HG02884 (cell line): ENCODE measurements around the gene GPC5.
"Not testable (repeated sequence)": the region's sequence is repeated elsewhere in the genome, so short reads cannot be mapped to it uniquely, and the experiment has no call there.

ENCODE experiments used
- ATAC-seq: cut with Tn5 transposase; IDR thresholded peaks from one replicate; pipeline ENCODE4 v1.9.1; 2021; ENCODE audit warnings: mild to moderate bottlenecking, moderate library complexity; ENCODE audit not compliant: unreplicated experiment

The GPC5 gene

GRCh38 chr13:92224825-92225224 is 826.4 kb downstream of the GPC5 start:
- ATAC-seq = no peak

- ATAC-seq = no peak
Measured at GRCh38 chr13:92225861-92226260, 827.4 kb downstream of the GPC5 start.

DNA sequence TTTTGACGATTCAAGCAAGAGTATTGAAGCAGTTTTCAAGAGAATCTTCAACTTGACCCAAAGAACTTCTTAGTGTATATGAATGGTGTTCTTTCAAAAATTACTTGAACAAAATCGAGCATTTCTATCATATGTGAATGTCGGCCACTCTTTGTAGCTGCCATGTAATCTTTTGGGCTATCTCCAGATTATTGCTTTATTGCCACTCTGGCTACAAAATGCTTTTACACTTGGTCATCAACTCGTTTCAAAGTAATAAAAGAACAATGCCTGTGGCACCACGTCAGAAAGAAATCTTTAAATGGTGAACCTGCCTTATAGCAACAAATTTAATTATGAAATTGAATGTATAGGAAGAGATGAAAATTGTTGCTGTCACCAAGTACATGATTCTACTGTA is 834.5 kb downstream of the GPC5 start:
- no peak for ATAC-seq

DNA sequence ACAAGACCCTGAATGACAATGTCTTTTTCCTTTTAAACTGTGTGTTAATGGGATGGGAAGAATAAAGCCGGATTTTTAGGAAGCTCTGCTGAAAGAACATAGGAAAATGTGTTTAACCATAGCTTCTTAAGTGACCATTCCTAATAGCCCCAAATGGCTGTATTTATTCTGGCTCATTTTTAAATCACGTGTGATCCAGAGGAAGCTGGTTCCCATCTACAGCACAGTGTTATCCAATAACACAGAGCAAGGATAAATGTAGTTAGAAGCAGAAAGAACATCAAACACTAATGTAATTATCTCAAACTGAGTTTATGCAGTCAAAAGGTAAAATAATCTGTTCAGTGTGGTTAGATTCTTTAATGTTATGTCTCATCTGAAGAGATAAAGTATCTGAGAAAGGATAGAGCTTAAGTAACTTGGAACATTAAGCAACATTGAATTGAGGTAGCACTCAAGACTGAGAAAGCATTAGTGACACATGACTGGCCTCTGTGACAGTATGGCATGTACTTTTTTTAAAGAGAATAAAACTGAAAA is 853.3 kb downstream of the GPC5 start:
- ATAC-seq = no peak

GRCh38 chr13:92255526-92255925 is 857.1 kb downstream of the GPC5 start:
- no peak for ATAC-seq

- no peak for ATAC-seq
Measured at GRCh38 chr13:92256211-92256610, 857.8 kb downstream of the GPC5 start.

DNA sequence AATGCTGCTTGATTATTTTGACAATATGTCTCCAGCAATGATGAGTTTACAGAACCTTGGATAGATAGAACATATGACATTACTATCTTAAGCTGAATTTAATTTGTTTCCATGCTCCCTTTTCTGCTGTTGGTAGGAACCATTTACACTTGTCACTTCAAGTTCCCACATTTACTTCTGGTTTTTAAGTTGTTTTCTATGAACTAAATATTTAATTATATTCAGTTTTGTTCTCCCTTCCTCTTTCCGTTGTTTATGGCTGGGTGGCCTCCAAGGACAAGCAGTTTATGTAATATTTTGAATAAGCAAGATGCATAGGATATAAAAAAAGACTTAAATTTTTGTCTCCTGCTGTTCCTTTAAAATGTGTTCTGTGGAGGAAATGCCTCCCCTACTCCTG is 860.6 kb downstream of the GPC5 start:
- ATAC-seq = no peak

GRCh38 chr13:92259523-92259922 is 861.1 kb downstream of the GPC5 start:
- ATAC-seq = no peak

DNA sequence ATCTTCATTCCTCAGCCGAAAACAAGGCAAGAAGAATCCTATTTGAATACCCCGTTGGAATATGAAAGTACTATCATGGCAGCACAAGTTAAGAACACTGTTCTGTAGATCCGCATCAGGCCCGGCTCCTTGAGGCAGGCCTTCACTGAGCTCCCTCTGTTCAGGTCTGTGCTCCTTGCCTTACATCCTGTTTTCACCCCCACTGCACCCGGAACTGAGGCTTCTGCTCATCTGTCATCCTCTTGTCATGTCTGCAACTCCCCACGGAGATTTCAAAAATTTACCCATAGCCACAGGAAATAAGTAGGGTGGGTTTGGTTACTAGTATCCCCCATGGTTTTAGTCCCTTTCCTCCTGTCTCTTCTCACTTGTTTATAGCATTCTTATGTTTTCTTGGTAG is 861.9 kb downstream of the GPC5 start:
- no peak for ATAC-seq

- ATAC-seq = no peak
Measured at GRCh38 chr13:92262100-92262788, 863.8 kb downstream of the GPC5 start.

GRCh38 chr13:92265408-92265807 is 867.0 kb downstream of the GPC5 start:
- ATAC-seq = no peak

- no peak for ATAC-seq
Measured at GRCh38 chr13:92270990-92271389, 872.6 kb downstream of the GPC5 start.

- ATAC-seq = no peak
Measured at GRCh38 chr13:92272177-92272576, 873.8 kb downstream of the GPC5 start.

DNA sequence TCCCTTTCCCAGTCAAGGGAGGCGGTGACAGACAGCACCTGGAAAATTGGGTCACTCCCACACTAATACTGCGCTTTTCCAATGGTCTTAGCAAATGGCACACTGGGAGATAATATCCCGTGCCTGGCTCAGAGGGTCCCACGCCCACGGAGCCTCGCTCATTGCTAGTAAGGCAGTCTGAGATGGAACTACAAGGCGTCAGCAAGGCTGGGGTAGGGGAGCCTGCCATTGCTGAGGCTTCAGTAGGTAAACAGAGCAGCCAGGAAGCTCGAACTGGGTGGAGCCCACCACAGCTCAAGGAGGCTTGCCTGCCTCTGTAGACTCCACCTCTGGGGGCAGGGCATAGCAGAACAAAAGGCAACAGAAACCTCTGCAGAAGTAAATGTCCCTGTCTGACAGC is 882.6 kb downstream of the GPC5 start:
- not testable (repeated sequence) for ATAC-seq

- not testable (repeated sequence) for ATAC-seq
Measured at GRCh38 chr13:92290718-92291307, 892.4 kb downstream of the GPC5 start.

DNA sequence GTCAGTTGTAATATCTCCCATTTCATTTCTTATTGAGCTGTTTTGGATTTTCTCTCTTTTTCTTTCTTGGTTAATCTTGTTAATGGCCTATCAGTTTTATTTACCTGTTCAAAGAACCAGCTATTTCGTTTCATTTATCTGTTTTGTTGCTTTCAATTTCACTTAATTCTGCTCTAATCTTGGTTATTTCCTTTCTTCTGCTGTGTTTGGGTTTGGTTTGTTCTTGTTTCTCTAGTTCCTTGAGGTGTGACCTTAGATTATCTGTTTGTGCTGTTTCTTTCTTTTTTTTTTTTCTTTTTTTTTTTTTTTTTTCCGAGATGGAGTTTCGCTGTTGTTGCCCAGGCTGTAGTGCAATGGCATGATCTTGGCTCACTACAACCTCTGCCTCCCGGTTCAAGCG is 896.1 kb downstream of the GPC5 start:
- ATAC-seq = not testable (repeated sequence)

- ATAC-seq = not testable (repeated sequence)
Measured at GRCh38 chr13:92296154-92296671, 897.8 kb downstream of the GPC5 start.

DNA sequence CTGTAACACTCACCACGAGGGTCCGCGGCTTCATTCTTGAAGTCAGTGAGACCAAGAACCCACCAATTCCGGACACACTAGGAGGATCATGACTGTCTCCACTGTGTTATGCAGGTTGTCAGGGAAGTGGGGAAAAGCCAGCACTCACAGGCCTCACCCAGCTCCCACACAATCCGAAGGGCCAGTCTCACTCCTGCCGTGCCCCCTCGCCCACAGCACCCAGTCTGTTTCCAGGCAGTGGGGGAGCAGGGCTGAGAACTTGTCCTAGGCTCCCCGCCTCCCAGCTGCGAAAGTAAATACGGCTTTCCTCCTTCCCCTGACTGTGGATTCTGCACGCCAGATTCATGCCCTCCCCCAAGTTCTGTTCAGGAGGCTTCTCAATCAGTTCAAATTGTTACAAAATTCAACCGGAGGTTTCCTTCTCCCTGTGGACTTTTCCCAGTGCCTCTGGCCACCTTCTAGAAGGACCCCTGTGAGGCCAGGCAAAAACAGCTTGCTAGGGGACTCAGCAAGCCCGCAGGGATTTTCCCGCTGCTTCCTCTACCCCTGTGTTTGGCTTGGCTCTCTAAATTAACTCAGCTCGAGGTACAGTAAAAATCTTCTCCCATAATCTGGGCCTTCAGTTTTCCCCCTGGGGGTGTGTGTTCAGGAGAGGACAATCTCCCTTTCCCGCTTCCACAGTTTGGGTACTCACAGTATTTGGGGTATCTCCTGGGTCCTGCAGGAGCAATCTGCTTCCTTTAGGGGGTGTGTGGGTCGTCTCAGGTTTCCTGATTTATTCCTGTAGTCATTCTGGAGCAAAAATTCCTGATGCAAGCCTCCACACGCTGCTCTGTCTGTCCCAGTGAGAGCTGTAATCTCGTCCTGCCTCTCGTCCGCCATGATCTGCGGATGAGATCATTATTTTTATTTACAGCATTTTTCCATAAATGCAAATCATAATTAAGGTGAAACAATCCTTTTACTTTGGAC is 899.8 kb downstream of the GPC5 start:
- ATAC-seq = no peak

- no peak for ATAC-seq
Measured at GRCh38 chr13:92300651-92301050, 902.2 kb downstream of the GPC5 start.

- no peak for ATAC-seq
Measured at GRCh38 chr13:92303428-92303827, 905.0 kb downstream of the GPC5 start.

GRCh38 chr13:92307752-92308151 is 909.3 kb downstream of the GPC5 start:
- no peak for ATAC-seq
